ENCODE data around the gene MRPL23.

GRCh38 chr11:1932105-1932480, 15.0 kb upstream of the MRPL23 start:
- TF ChIP-seq CTCF (IDR thresholded peaks at IDR 0.05; ENCODE audit: low read depth, low read length, missing input control) (no peak), FOXA1 (IDR thresholded peaks at IDR 0.05) (no peak), NR2F2 (IDR thresholded peaks at IDR 0.05) (no peak), MAX (IDR thresholded peaks at IDR 0.05) (no peak), RAD21 (IDR thresholded peaks at IDR 0.05) (no peak), ZBTB33 (IDR thresholded peaks at IDR 0.05) (no peak), REST (IDR thresholded peaks at IDR 0.05) (no peak), TAF1 (conservative IDR thresholded peaks at IDR 0.05) (no peak), ATF3 (IDR thresholded peaks at IDR 0.05) (no peak)

Data from liver (tissue), 3 donors.